Breast epithelium (tissue), 3 donors: Measurements from ENCODE around the gene CDA.

Experiments used
- POLR2AphosphoS5 ChIP-seq, 3 donors: sonication (generic); formaldehyde crosslinking; IDR thresholded peaks; one replicate each; pipeline ENCODE4 v1.6.1; 2017; ENCODE audit warnings: antibody characterized with exemption in 3 of 3
- TF ChIP-seq, protein P1 (sequence below), 3 donors: fragments of 450-650 bp; IDR thresholded peaks; one replicate each; pipeline ENCODE4 v1.5.1; 2016 to 2017; ENCODE audit warnings: antibody characterized with exemption in 3 of 3, mild to moderate bottlenecking in 3 of 3, moderate library complexity in 3 of 3

DNA sequence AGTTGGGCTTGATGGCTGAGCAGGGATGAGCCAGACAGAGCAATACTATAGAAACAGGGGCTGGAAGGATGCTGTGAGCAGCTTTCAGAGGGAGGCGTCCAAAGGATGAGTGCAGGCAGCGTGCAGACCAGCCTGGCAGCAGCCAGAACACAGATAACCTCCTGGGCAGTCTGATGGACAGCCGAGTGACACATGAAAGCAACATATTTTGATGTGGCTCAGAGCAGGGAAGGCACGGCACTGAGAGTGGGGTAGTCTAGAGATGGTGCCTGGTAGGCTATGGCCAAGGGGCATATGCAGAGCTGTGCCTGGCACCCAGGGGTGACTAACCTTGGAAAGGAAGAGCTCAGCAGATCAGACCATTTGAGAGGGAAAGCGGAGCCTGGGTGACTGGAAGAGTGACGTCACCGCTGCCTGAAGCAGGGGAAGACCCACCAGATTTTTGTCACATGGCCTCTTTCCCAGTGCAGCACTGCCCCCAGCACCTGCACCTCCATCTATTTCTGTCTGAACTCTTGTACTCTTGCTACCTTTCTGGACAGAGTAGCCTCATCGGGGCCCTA, 48.0 kb downstream of the CDA start:
- TF ChIP-seq, protein P1, sequence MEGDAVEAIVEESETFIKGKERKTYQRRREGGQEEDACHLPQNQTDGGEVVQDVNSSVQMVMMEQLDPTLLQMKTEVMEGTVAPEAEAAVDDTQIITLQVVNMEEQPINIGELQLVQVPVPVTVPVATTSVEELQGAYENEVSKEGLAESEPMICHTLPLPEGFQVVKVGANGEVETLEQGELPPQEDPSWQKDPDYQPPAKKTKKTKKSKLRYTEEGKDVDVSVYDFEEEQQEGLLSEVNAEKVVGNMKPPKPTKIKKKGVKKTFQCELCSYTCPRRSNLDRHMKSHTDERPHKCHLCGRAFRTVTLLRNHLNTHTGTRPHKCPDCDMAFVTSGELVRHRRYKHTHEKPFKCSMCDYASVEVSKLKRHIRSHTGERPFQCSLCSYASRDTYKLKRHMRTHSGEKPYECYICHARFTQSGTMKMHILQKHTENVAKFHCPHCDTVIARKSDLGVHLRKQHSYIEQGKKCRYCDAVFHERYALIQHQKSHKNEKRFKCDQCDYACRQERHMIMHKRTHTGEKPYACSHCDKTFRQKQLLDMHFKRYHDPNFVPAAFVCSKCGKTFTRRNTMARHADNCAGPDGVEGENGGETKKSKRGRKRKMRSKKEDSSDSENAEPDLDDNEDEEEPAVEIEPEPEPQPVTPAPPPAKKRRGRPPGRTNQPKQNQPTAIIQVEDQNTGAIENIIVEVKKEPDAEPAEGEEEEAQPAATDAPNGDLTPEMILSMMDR (IDR thresholded peaks at IDR 0.05), result no peak
- TF ChIP-seq POLR2AphosphoS5 (IDR thresholded peaks at IDR 0.05), result no peak
